Liver (tissue), 9 donors: ENCODE measurements around the gene BTG4. TPM values are rescaled to one million over a fixed set of nuclear protein-coding genes. Genes with fewer than 3 reads are reported as not detected.

Source experiments
- DNase-seq: peaks from one replicate; pipeline ENCODE4 v3.0.0-alpha.2; 2017; ENCODE audit warnings: low spot score
- H3K27ac ChIP-seq, 2 donors: one replicate each; pipeline ENCODE4 v1.7.0; 2013; ENCODE audit warnings: inconsistent platforms in 2 of 2, low read length in 2 of 2, control low read depth in 1 of 2, low read depth in 1 of 2, mild to moderate bottlenecking in 1 of 2
- H3K27me3 ChIP-seq, 4 donors: one replicate each; pipeline versions ENCODE4 v1.6.1 to v1.7.0; 2013; ENCODE audit warnings: low read length in 3 of 4, inconsistent platforms in 1 of 4, mild to moderate bottlenecking in 1 of 4, moderate library complexity in 1 of 4; ENCODE audit not compliant: control insufficient read depth in 4 of 4, insufficient read depth in 4 of 4
- H3K36me3 ChIP-seq, 4 donors: one replicate each; pipeline versions ENCODE4 v1.6.1 to v1.7.0; 2013; ENCODE audit warnings: low read length in 3 of 4, mild to moderate bottlenecking in 3 of 4, low read depth in 1 of 4, moderate library complexity in 1 of 4; ENCODE audit not compliant: control insufficient read depth in 4 of 4, insufficient read depth in 3 of 4
- H3K4me1 ChIP-seq, 4 donors: one replicate each; pipeline versions ENCODE4 v1.6.1 to v1.7.0; 2013; ENCODE audit warnings: low read length in 3 of 4, mild to moderate bottlenecking in 3 of 4, moderate library complexity in 1 of 4; ENCODE audit not compliant: control insufficient read depth in 4 of 4, insufficient read depth in 4 of 4
- H3K4me3 ChIP-seq, 3 donors: one replicate each; pipeline versions ENCODE4 v1.6.1 to v1.7.0; 2013; ENCODE audit warnings: low read length in 3 of 3, control low read depth in 1 of 3, low read depth in 1 of 3, mild to moderate bottlenecking in 1 of 3
- H3K9ac ChIP-seq, 2 donors: one replicate each; pipeline ENCODE4 v1.7.0; 2013; ENCODE audit warnings: low read length in 2 of 2, mild to moderate bottlenecking in 2 of 2, moderate library complexity in 2 of 2, control low read depth in 1 of 2, low read depth in 1 of 2
- H3K9me3 ChIP-seq, 4 donors: one replicate each; pipeline versions ENCODE4 v1.6.1 to v1.7.0; 2013; ENCODE audit warnings: low read length in 3 of 4; ENCODE audit not compliant: control insufficient read depth in 4 of 4
- ATF3 ChIP-seq: IDR thresholded peaks from 2 replicates; pipeline ENCODE4 v1.6.1; 2016; ENCODE audit warnings: antibody characterized with exemption
- EGR1 ChIP-seq, 2 donors: IDR thresholded peaks; 2 replicates each; pipeline ENCODE4 v1.6.1; 2016 to 2018; ENCODE audit warnings: antibody characterized with exemption in 2 of 2, low read depth in 2 of 2
- FOXA1 ChIP-seq: IDR thresholded peaks from 2 replicates; pipeline ENCODE4 v1.6.1; 2016; ENCODE audit warnings: antibody characterized with exemption
- FOXA2 ChIP-seq: IDR thresholded peaks from 2 replicates; pipeline ENCODE4 v1.6.1; 2016; ENCODE audit warnings: antibody characterized with exemption
- GABPA ChIP-seq, 2 donors: IDR thresholded peaks in 1 of 2; conservative IDR thresholded peaks in 1 of 2; 2 replicates each; pipeline ENCODE4 v1.6.1; 2016; ENCODE audit warnings: antibody characterized with exemption in 2 of 2, mild to moderate bottlenecking in 1 of 2, moderate library complexity in 1 of 2
- HNF4A ChIP-seq, 2 donors: conservative IDR thresholded peaks; 2 replicates each; pipeline ENCODE4 v1.6.1; 2016; ENCODE audit warnings: antibody characterized with exemption in 2 of 2, mild to moderate bottlenecking in 2 of 2
- HNF4G ChIP-seq: IDR thresholded peaks from 2 replicates; pipeline ENCODE4 v1.6.1; 2016; ENCODE audit warnings: antibody characterized with exemption
- JUND ChIP-seq, 2 donors: IDR thresholded peaks; 2 replicates each; pipeline ENCODE4 v1.6.1; 2016; ENCODE audit warnings: antibody characterized with exemption in 2 of 2
- MAX ChIP-seq: IDR thresholded peaks from 2 replicates; pipeline ENCODE4 v1.6.1; 2016; ENCODE audit warnings: antibody characterized with exemption
- NR2F2 ChIP-seq: IDR thresholded peaks from 2 replicates; pipeline ENCODE4 v1.6.1; 2016; ENCODE audit warnings: antibody characterized with exemption
- REST ChIP-seq: IDR thresholded peaks from 2 replicates; pipeline ENCODE4 v1.6.1; 2016; ENCODE audit warnings: antibody characterized with exemption, mild to moderate bottlenecking
- RXRA ChIP-seq, 2 donors: IDR thresholded peaks; 2 replicates each; pipeline ENCODE4 v1.6.1; 2017 to 2018; ENCODE audit warnings: antibody characterized with exemption in 2 of 2, mild to moderate bottlenecking in 1 of 2
- SP1 ChIP-seq: IDR thresholded peaks from 2 replicates; pipeline ENCODE4 v1.6.1; 2018; ENCODE audit warnings: antibody characterized with exemption, mild to moderate bottlenecking
- TAF1 ChIP-seq: conservative IDR thresholded peaks from 2 replicates; pipeline ENCODE4 v1.6.1; 2016; ENCODE audit warnings: antibody characterized with exemption, mild to moderate bottlenecking
- YY1 ChIP-seq: IDR thresholded peaks from 2 replicates; pipeline ENCODE4 v1.6.1; 2016; ENCODE audit warnings: antibody characterized with exemption, mild to moderate bottlenecking
- ZBTB33 ChIP-seq: IDR thresholded peaks from 2 replicates; pipeline ENCODE4 v1.6.1; 2016; ENCODE audit warnings: antibody characterized with exemption
- WGBS: extraction: QIAGEN DNeasy Blood & Tissue Kit; methylation state at CpG from one replicate; pipeline ENCODE4 v1.1.7; 2013; 5-methylcytosine and 5-hydroxymethylcytosine counted together
- polyA plus RNA-seq, 2 donors: library from polyadenylated mRNA; stranded (reverse) in 1 of 2; unstranded in 1 of 2; fragments of 200-250 nt in 1 of 2; fragments of >200 nt in 1 of 2; fragmentation: Nextera tagmentation in 1 of 2; extraction: Ambion mirVana in 1 of 2; gene quantifications; one replicate each; pipeline versions ENCODE4 v1.2.1 to v1.2.3, GENCODE V29; 2013 to 2015
- total RNA-seq, 2 donors: library from RNA; depleted of rRNA; stranded (reverse); fragments of >200 nt; gene quantifications; one replicate each; pipeline ENCODE4 v1.2.3, GENCODE V29; 2014
- donor health status: healthy.
- donor health status: healthy.
- donor health status: healthy.
- donor health status: healthy.
- donor health status: healthy.

The BTG4 gene
- total and polyA plus RNA-seq, 4 donors = not detected

GRCh38 chr11:111502611-111503010, 9.6 kb downstream of the BTG4 start:
- no peak overlapping the region for H3K27ac ChIP-seq
- DNase-seq = no peak
- H3K36me3 ChIP-seq = no peaks in the 10 kb centered on the region
- WGBS = 89% methylated on average over 1 of the region's 1 CpG
- H3K27me3 ChIP-seq = peaks cover 0 to 3% (median 0%) of the 10 kb centered on the region in 4 donors
- no peak overlapping the region for H3K9ac ChIP-seq
- no peaks in the 10 kb centered on the region for H3K4me1 ChIP-seq
- H3K9me3 ChIP-seq = no peaks in the 10 kb centered on the region
- no peak overlapping the region for H3K4me3 ChIP-seq
- TF ChIP-seq HNF4A (conservative IDR thresholded peaks at IDR 0.05) (no peak), FOXA2 (no peak), SP1 (no peak), YY1 (no peak), MAX (no peak), GABPA (IDR thresholded peaks at IDR 0.05 in 1 of 2, conservative IDR thresholded peaks at IDR 0.05 in 1 of 2) (no peak), ZBTB33 (no peak), RXRA (IDR thresholded peaks at IDR 0.05) (no peak), FOXA1 (no peak), TAF1 (no peak), JUND (IDR thresholded peaks at IDR 0.05) (no peak)

GRCh38 chr11:111500481-111500880, 11.7 kb downstream of the BTG4 start:
- DNase-seq = no peak
- H3K27ac ChIP-seq = no peak overlapping the region
- no peak overlapping the region for H3K9ac ChIP-seq
- H3K9me3 ChIP-seq = no peaks in the 10 kb centered on the region
- H3K36me3 ChIP-seq = no peaks in the 10 kb centered on the region
- TF ChIP-seq ATF3 = no peak
- no peak for TF ChIP-seq MAX
- no peak for TF ChIP-seq HNF4G
- no peak for TF ChIP-seq SP1
- TF ChIP-seq EGR1 (IDR thresholded peaks at IDR 0.05; ENCODE audit: low read depth in 2 of 2) = no peak
- TF ChIP-seq REST = no peak
- TF ChIP-seq ZBTB33 = no peak
- no peak for TF ChIP-seq GABPA (IDR thresholded peaks at IDR 0.05 in 1 of 2, conservative IDR thresholded peaks at IDR 0.05 in 1 of 2)
- TF ChIP-seq YY1 = no peak
- no peak for TF ChIP-seq NR2F2
- no peak for TF ChIP-seq RXRA (IDR thresholded peaks at IDR 0.05)
- TF ChIP-seq FOXA1 = no peak
- peaks cover 0 to 3% (median 0%) of the 10 kb centered on the region in 4 donors for H3K27me3 ChIP-seq
- no peaks in the 10 kb centered on the region for H3K4me1 ChIP-seq
- no peak overlapping the region for H3K4me3 ChIP-seq
- 51% methylated on average over 1 of the region's 1 CpG for WGBS
